WTC11 (cell line): Measurements from ENCODE around the gene PUS7. TPM values are rescaled to one million over a fixed set of nuclear protein-coding genes. Genes with fewer than 3 reads are reported as not detected.

ENCODE experiments used
- ATAC-seq: fragments of 200-7000 bp; cut with Tn5 transposase; 2 replicates; pipeline ENCODE4 v1.10.0; 2021; ENCODE audit warnings: mild to moderate bottlenecking, moderate library complexity
- CTCF ChIA-PET: fragments of 300-600 bp; sonication (Branson Sonifier 250); formaldehyde crosslinking; loops from one replicate; lab custom pipeline; 2021; ENCODE audit warnings: antibody characterized with exemption; lab: Charles Lee
- POLR2A ChIA-PET: fragments of 350-600 bp; sonication (Branson Sonifier 250); formaldehyde crosslinking; loops from one replicate; lab custom pipeline; 2021; ENCODE audit warnings: antibody characterized with exemption; lab: Charles Lee
- DNase-seq: peaks from one replicate; pipeline ENCODE4 v3.0.0; 2021; ENCODE audit warnings: low spot score
- H3K27ac Mint-ChIP-seq: 2 replicates; pipeline ENCODE4 v1.8.0; 2021; ENCODE audit warnings: mixed read lengths
- H3K27me3 Mint-ChIP-seq: 2 replicates; pipeline ENCODE4 v1.8.0; 2021; ENCODE audit warnings: low read depth, mild to moderate bottlenecking, moderate library complexity, mixed read lengths
- H3K36me3 Mint-ChIP-seq: 2 replicates; pipeline ENCODE4 v1.8.0; 2021; ENCODE audit warnings: mixed read lengths
- H3K4me1 Mint-ChIP-seq: 2 replicates; pipeline ENCODE4 v1.8.0; 2022; ENCODE audit warnings: mixed read lengths
- H3K4me3 Mint-ChIP-seq: 2 replicates; pipeline ENCODE4 v1.8.0; 2021; ENCODE audit warnings: mild to moderate bottlenecking, moderate library complexity, mixed read lengths
- H3K9me3 Mint-ChIP-seq: 2 replicates; pipeline ENCODE4 v1.8.0; 2021; ENCODE audit warnings: mixed read lengths
- ATF1 ChIP-seq: sonication (generic); formaldehyde crosslinking; IDR thresholded peaks from 2 replicates; pipeline ENCODE4 v1.8.1; 2023; ENCODE audit warnings: mild to moderate bottlenecking, moderate library complexity, missing genetic modification reagents
- ESRRA ChIP-seq: sonication (generic); formaldehyde crosslinking; IDR thresholded peaks from 2 replicates; pipeline ENCODE4 v1.8.1; 2022; ENCODE audit warnings: mild to moderate bottlenecking, missing genetic modification reagents, borderline replicate concordance
- GRHL2 ChIP-seq: fragments of 250-450 bp; sonication (Bioruptor Pico); IDR thresholded peaks from 2 replicates; pipeline ENCODE4 v1.8.0; 2022; ENCODE audit warnings: mild to moderate bottlenecking, moderate library complexity; ENCODE audit not compliant: insufficient replicate concordance, severe bottlenecking
- GTF2I ChIP-seq: fragments of 250-450 bp; sonication (Bioruptor Pico); conservative IDR thresholded peaks from 2 replicates; pipeline ENCODE4 v1.4.0; 2021; ENCODE audit warnings: mild to moderate bottlenecking
- IRF1 ChIP-seq: sonication (generic); formaldehyde crosslinking; IDR thresholded peaks from 2 replicates; pipeline ENCODE4 v1.8.0; 2023; ENCODE audit warnings: missing genetic modification reagents
- IRF2 ChIP-seq: sonication (generic); formaldehyde crosslinking; IDR thresholded peaks from 2 replicates; pipeline ENCODE4 v1.8.0; 2022; ENCODE audit warnings: low read depth, missing genetic modification reagents, borderline replicate concordance
- KAT7 ChIP-seq: sonication (generic); formaldehyde crosslinking; IDR thresholded peaks from 2 replicates; pipeline ENCODE4 v1.8.1; 2023; ENCODE audit warnings: missing genetic modification reagents, mild to moderate bottlenecking, borderline replicate concordance
- NFE2L1 ChIP-seq: sonication (generic); formaldehyde crosslinking; IDR thresholded peaks from 2 replicates; pipeline ENCODE4 v1.8.1; 2023; ENCODE audit warnings: missing genetic modification reagents
- OVOL2 ChIP-seq: fragments of 250-450 bp; sonication (Bioruptor Pico); IDR thresholded peaks from 2 replicates; pipeline ENCODE4 v1.9.0; 2021; ENCODE audit warnings: mild to moderate bottlenecking, borderline replicate concordance
- RORB ChIP-seq: fragments of 250-450 bp; sonication (Bioruptor Pico); IDR thresholded peaks from 2 replicates; pipeline ENCODE4 v1.9.0; 2021; ENCODE audit warnings: mild to moderate bottlenecking
- SMAD3 ChIP-seq: sonication (generic); formaldehyde crosslinking; IDR thresholded peaks from 2 replicates; pipeline ENCODE4 v1.8.0; 2022; ENCODE audit warnings: missing genetic modification reagents, mild to moderate bottlenecking, borderline replicate concordance
- TCF7 ChIP-seq: sonication (generic); formaldehyde crosslinking; IDR thresholded peaks from 2 replicates; pipeline ENCODE4 v1.8.0; 2022; ENCODE audit warnings: mild to moderate bottlenecking, low read depth, missing genetic modification reagents, moderate library complexity
- TEAD4 ChIP-seq: sonication (generic); formaldehyde crosslinking; IDR thresholded peaks from 2 replicates; pipeline ENCODE4 v1.8.0; 2022; ENCODE audit warnings: mild to moderate bottlenecking, missing genetic modification reagents
- ZMAT4 ChIP-seq: fragments of 250-450 bp; sonication (Bioruptor Pico); IDR thresholded peaks from 2 replicates; pipeline ENCODE4 v1.9.0; 2021; ENCODE audit warnings: mild to moderate bottlenecking
- ZNF219 ChIP-seq: sonication (generic); formaldehyde crosslinking; IDR thresholded peaks from 2 replicates; pipeline ENCODE4 v1.8.0; 2023; ENCODE audit warnings: missing genetic modification reagents, mild to moderate bottlenecking, borderline replicate concordance
- ZNF396 ChIP-seq: fragments of 250-450 bp; sonication (Bioruptor Pico); IDR thresholded peaks from 2 replicates; pipeline ENCODE4 v1.8.0; 2021; ENCODE audit warnings: mild to moderate bottlenecking, moderate library complexity, borderline replicate concordance
- ZNF423 ChIP-seq: fragments of 250-450 bp; sonication (Bioruptor Pico); IDR thresholded peaks from 2 replicates; pipeline ENCODE4 v2.1.2; 2022; ENCODE audit warnings: mild to moderate bottlenecking, moderate library complexity
- ZNF425 ChIP-seq: fragments of 250-450 bp; sonication (Bioruptor Pico); conservative IDR thresholded peaks from 2 replicates; pipeline ENCODE4 v1.9.0; 2021; ENCODE audit warnings: mild to moderate bottlenecking
- ZNF512 ChIP-seq: sonication (generic); formaldehyde crosslinking; IDR thresholded peaks from 2 replicates; pipeline ENCODE4 v1.8.1; 2022; ENCODE audit warnings: missing genetic modification reagents, borderline replicate concordance
- total RNA-seq: library from RNA; stranded (reverse); gene quantifications from 3 replicates; pipeline ENCODE4 v1.2.3, GENCODE V29; 2021
- TF ChIP-seq, protein P1 (sequence below): sonication (generic); formaldehyde crosslinking; IDR thresholded peaks from 2 replicates; pipeline ENCODE4 v1.8.0; 2022; ENCODE audit warnings: mild to moderate bottlenecking, missing genetic modification reagents
- TF ChIP-seq, protein P2 (sequence below): fragments of 250-450 bp; sonication (Bioruptor Pico); IDR thresholded peaks from 2 replicates; pipeline ENCODE4 v2.1.2; 2022; ENCODE audit warnings: mild to moderate bottlenecking, moderate library complexity
- TF ChIP-seq, protein P3 (sequence below): sonication (generic); formaldehyde crosslinking; IDR thresholded peaks from 2 replicates; pipeline ENCODE4 v1.8.1; 2023; ENCODE audit warnings: mild to moderate bottlenecking, missing genetic modification reagents, borderline replicate concordance

PUS7 gene
- total RNA-seq, 1 experiment from 2014 or later, result 47.2 TPM

GRCh38 chr7:105473163-105473562, 48.9 kb downstream of the PUS7 start:
- ATAC-seq (no peak), DNase-seq (no peak)
- Mint-ChIP-seq H3K36me3 (peaks cover 50% of the 10 kb centered on the region), H3K27ac (no peak overlapping the region), H3K4me3 (no peak overlapping the region), H3K27me3 (no peaks in the 10 kb centered on the region), H3K4me1 (no peaks in the 10 kb centered on the region), H3K9me3 (peaks cover 5% of the 10 kb centered on the region)
- POLR2A ChIA-PET, result no interaction called here
- CTCF ChIA-PET, result no interaction called here
- TF ChIP-seq IRF1 (CRISPR knock-in tag), result no peak
- TF ChIP-seq, protein P1, sequence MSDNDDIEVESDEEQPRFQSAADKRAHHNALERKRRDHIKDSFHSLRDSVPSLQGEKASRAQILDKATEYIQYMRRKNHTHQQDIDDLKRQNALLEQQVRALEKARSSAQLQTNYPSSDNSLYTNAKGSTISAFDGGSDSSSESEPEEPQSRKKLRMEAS, result no peak
- no peak for TF ChIP-seq RORB (CRISPR knock-in tag)
- TF ChIP-seq KAT7 (CRISPR knock-in tag), result no peak
- TF ChIP-seq IRF2, result no peak
- no peak for TF ChIP-seq NFE2L1 (CRISPR knock-in tag)
- no peak for TF ChIP-seq GTF2I (CRISPR knock-in tag)
- no peak for TF ChIP-seq ZNF512 (CRISPR knock-in tag)
- no peak for TF ChIP-seq ZNF219 (CRISPR knock-in tag)
- TF ChIP-seq ZMAT4 (CRISPR knock-in tag), result no peak
- TF ChIP-seq, protein P2, sequence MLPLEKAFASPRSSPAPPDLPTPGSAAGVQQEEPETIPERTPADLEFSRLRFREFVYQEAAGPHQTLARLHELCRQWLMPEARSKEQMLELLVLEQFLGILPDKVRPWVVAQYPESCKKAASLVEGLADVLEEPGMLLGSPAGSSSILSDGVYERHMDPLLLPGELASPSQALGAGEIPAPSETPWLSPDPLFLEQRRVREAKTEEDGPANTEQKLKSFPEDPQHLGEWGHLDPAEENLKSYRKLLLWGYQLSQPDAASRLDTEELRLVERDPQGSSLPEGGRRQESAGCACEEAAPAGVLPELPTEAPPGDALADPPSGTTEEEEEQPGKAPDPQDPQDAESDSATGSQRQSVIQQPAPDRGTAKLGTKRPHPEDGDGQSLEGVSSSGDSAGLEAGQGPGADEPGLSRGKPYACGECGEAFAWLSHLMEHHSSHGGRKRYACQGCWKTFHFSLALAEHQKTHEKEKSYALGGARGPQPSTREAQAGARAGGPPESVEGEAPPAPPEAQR (CRISPR knock-in tag), result no peak
- no peak for TF ChIP-seq ATF1

GRCh38 chr7:105470846-105471245, 51.2 kb downstream of the PUS7 start:
- Mint-ChIP-seq H3K9me3 (peaks cover 5% of the 10 kb centered on the region), H3K27ac (no peak overlapping the region), H3K4me1 (no peaks in the 10 kb centered on the region), H3K27me3 (no peaks in the 10 kb centered on the region), H3K36me3 (peaks cover 45% of the 10 kb centered on the region)
- DNase-seq (no peak), ATAC-seq (no peak)
- CTCF ChIA-PET, result no interaction called here
- TF ChIP-seq, protein P3, sequence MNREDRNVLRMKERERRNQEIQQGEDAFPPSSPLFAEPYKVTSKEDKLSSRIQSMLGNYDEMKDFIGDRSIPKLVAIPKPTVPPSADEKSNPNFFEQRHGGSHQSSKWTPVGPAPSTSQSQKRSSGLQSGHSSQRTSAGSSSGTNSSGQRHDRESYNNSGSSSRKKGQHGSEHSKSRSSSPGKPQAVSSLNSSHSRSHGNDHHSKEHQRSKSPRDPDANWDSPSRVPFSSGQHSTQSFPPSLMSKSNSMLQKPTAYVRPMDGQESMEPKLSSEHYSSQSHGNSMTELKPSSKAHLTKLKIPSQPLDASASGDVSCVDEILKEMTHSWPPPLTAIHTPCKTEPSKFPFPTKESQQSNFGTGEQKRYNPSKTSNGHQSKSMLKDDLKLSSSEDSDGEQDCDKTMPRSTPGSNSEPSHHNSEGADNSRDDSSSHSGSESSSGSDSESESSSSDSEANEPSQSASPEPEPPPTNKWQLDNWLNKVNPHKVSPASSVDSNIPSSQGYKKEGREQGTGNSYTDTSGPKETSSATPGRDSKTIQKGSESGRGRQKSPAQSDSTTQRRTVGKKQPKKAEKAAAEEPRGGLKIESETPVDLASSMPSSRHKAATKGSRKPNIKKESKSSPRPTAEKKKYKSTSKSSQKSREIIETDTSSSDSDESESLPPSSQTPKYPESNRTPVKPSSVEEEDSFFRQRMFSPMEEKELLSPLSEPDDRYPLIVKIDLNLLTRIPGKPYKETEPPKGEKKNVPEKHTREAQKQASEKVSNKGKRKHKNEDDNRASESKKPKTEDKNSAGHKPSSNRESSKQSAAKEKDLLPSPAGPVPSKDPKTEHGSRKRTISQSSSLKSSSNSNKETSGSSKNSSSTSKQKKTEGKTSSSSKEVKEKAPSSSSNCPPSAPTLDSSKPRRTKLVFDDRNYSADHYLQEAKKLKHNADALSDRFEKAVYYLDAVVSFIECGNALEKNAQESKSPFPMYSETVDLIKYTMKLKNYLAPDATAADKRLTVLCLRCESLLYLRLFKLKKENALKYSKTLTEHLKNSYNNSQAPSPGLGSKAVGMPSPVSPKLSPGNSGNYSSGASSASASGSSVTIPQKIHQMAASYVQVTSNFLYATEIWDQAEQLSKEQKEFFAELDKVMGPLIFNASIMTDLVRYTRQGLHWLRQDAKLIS (CRISPR knock-in tag), result no peak
- TF ChIP-seq ZNF425 (CRISPR knock-in tag) (no peak), TCF7 (CRISPR knock-in tag) (no peak), ATF1 (no peak), TEAD4 (CRISPR knock-in tag) (no peak), ZNF423 (CRISPR knock-in tag) (no peak), ZMAT4 (CRISPR knock-in tag) (no peak), ZNF396 (no peak), GRHL2 (CRISPR knock-in tag) (no peak), OVOL2 (CRISPR knock-in tag) (no peak), SMAD3 (CRISPR knock-in tag) (no peak), ESRRA (CRISPR knock-in tag) (no peak)
- TF ChIP-seq, all 79 proteins: peak for 0
- H3K4me3 Mint-ChIP-seq, result no peak overlapping the region
- POLR2A ChIA-PET, result no interaction called here
